T-helper 2 cell treated with Interferon-gamma antibody and Interleukin-4, amounts not matched to agents 100 ng/mL and 5 ng/mL, for 36 hours (primary cell): ENCODE measurements around the gene RPL15. TPM values are rescaled to one million over a fixed set of nuclear protein-coding genes. Genes with fewer than 3 reads are reported as not detected.

Source experiments
- intact Hi-C: fragments of 100-400 bp; cut with micrococcal nuclease; formaldehyde crosslinking; loops from one replicate; pipeline ENCODE4 v1.15.1; 2023
- total RNA-seq: library from RNA; stranded (reverse); gene quantifications from 2 replicates; pipeline ENCODE4 v1.2.3, GENCODE V29; 2022

The RPL15 gene
- total RNA-seq, 1 donor from 2014 or later, result 1,504 TPM

DNA sequence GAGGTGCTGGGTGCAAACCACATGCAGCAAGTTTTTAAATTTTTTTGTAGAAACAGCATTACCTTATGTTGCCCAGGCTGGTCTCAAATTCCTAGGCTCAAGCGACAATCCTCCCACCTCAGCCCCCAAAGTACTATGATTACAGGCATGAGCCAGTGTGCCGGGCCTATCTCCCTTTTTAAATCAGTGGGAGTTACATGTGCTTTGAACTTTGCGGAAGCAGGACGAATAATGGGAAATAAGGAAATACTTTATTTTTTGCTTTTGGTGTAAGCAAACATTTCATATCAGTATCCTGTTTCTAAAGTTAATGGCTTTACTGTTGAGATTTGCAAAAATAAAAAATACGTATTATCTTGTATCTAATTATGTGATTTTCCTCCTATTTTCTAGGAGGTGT is 37.2 kb downstream of the RPL15 start:
- intact Hi-C loops, result no loop called here

GRCh38 chr3:23956701-23957100 is 39.8 kb downstream of the RPL15 start:
- intact Hi-C loops, result no loop called here

- intact Hi-C loops, result no loop called here
These were observed 42.4 kb downstream of the RPL15 start for GRCh38 chr3:23959135-23959900.

- intact Hi-C loops, result no loop called here
These were observed 43.7 kb downstream of the RPL15 start for GRCh38 chr3:23960649-23961048.

DNA sequence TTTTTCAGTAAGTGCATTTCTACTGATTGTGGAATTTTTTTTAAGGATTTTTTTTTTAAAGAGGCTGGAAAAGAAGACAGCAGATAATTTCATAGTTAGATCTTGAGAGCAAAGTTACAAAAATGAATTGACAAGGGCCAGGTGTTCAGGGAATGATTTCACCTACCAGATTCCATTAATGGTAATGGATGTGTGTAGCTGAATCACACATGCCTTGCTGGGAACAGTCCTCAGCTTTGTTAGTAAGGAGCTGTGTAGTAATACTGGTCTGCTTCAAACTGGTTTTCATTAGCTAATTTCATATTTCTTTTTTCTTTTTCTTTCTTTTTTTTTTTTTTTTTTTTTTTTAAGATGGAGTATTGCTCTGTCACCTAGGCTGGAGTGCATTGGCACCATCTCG is 44.1 kb downstream of the RPL15 start:
- intact Hi-C loops, result no loop called here

- intact Hi-C loops, result no loop called here
These were observed 45.0 kb downstream of the RPL15 start for GRCh38 chr3:23961913-23962312.

DNA sequence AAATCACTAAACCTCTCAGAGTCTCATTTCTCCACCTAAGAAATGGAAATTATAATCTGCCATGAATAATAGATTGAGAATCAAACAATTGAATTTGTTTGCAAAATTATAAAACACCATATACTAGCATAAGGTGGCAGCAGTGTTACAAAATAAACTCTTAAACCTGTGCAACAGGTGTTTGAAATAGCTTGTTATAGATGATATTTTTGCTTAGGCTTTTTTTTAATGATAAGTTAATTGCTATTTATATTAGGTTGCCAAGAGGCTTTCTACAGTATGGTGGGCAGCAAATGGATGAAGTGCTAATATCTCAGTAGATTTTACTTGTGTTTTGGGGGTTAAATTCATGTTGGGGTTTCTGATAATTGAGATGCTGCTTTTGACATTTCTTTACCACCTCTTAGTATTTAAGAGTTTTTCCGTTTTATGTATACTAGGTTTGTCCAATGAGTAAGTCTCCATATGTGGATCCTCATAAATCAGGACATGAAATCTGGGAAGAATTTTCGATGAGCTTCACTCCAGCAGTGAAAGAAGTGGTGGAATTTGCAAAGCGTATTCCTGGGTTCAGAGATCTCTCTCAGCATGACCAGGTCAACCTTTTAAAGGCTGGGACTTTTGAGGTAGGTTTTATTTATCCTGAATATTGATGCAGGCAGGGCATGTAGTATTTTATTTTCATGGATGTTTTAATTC is 47.8 kb downstream of the RPL15 start:
- intact Hi-C loops, result no loop called here

DNA sequence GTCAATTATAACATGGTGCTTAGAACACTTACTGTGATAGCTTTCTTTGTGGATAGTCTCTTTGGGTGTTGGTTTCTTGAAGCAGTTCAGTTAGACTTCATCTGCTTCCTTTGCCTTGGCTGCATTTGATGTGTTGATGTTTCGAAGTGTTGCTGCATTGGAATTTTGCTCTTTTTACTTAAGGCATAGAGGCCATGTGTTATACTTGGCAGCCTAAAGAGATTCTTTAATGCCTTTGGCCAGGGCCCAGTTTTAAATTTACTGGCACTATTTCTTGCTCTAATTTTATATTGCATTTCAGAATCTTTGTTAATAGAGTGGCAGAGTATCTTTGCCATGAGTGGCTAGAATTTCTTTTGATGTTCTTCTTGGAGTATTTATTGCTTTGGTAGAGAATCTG is 49.4 kb downstream of the RPL15 start:
- intact Hi-C loops, result no loop called here

DNA sequence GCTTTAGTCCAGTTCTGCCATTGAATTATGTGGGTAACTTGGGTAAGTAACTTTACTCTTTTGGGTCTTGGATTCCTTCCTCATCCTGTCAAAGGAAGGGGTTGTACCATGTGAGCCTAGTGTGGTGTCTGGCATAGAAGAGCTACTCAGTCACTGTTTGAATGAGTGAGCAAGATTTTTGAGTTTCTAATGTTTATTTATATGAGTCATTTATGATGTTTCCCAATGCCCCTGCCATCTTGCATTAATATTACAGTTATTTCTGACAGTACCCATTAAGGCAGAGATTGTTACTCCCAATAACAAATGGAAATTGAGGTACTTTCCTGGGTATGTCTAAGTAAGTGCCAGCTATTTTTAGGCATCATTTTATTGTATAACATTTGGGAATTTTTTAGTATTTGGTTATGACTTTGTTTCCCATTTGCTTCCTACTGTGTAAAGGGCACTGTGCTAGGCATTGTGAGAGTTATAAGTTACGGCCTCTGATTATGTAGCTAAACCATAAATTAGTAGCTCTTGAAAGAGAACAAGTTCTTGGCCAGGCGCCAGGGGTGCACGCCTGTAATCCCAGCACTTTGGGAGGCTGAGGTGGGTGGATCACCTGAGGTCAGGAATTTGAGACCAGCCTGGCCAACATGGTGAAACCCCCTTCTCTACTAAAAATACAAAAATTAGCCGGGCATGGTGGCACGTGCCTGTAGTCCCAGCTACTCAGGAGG is 51.7 kb downstream of the RPL15 start:
- intact Hi-C loops, result no loop called here

GRCh38 chr3:23969393-23969792 is 52.5 kb downstream of the RPL15 start:
- intact Hi-C loops, result no loop called here

Other genes with a start within 250 kb of the RPL15 start
- 68.5 and 70.7 TPM in 2 replicates for gene UBE2E1, start 111.2 kb upstream of the RPL15 start, total RNA-seq
- gene NKIRAS1, start 142 bp upstream of the RPL15 start, total RNA-seq, result 1.1 and 1.6 TPM in 2 replicates
- 2.3 and 2.5 TPM in 2 replicates for gene NR1D2, start 28.2 kb downstream of the RPL15 start, total RNA-seq